Activated CD4-positive, alpha-beta T cell treated with anti-CD3 and anti-CD28 coated beads, Interleukin-2, amount 50 U/mL, for 4 hours (primary cell): ENCODE data around the gene CFAP300.

Experiments
- DNase-seq, 2 experiments: peaks; one replicate each; pipeline ENCODE4 v3.0.0-alpha.2; 2020

Gene CFAP300

DNA sequence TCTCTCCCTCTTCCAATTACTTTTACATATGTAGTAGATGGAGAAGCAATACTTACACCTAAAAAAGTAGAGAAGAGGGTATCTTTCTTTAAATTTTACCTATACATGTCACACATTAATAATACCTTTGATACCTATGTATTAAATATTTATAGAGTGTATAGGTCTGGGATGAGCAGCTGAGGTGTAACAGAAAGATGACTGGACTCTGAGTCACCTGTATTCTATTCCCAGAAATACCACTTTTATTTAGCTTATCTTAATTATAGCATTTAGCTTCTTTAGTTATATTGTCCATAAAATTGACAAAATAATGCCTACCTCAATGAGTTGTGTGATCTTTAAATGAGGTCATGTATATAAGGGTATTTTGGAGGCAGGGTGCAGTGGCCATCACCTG lies 32.4 kb downstream of the CFAP300 start:
- no peak for DNase-seq

- DNase-seq = no peak
These were observed 34.1 kb downstream of the CFAP300 start for GRCh38 chr11:102081313-102081712.

DNA sequence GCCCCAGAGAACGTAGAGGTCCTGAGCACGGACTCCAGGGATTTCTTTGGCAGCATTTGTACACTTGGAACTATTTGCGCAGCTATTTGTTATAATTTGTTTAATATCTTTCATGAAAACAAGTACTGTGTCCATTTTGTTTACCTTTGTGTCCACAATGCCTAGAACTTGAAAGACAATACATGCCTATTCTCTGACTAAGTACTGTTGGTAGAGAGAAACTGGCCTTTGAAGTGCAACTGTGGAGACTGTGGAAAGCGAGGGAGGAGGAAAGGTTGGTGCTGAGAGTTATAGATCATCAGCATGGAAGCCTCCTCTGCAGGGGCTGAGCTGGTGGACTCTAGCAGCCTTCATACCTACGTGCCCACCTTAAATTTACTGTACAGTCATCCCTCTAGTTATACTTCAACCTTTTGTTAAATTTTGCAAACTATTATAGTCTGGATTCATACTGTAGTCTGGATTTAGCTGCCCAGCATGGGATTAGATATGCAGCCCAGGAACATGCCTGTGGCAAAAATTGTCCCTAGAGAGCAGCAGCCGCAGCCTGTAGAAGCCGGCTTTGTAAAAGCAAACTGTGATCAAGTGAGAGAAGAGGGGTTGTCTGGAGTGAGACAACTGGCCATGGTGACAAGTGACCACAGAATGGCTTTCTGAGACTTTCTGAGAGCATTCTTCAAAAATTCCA lies 38.8 kb downstream of the CFAP300 start:
- DNase-seq = no peak

- no peak for DNase-seq
These were observed 49.9 kb downstream of the CFAP300 start for GRCh38 chr11:102097186-102097585.

DNA sequence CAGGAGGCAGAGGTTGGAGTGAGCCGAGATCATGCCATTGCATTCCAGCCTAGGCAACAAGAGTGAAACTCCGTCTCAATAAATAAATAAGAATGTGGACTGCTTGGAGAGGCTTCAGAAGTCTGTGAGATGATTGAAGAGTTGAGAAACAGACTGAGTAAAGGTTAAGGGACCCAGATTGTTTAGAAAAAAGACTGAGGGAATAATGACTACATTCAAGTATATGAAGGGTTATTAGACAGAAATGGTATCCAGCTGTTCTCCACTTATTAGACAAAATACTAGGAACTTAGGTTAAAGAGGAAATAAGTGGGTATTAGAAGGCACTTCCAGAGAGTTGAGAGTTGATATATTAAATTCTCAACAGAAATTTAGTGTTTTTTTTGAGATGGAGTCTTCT lies 52.5 kb downstream of the CFAP300 start:
- DNase-seq = no peak

- DNase-seq = no peak
These were observed 61.6 kb downstream of the CFAP300 start for GRCh38 chr11:102108734-102109440.

- DNase-seq = peak; percentile 47 to 59
These were observed 62.9 kb downstream of the CFAP300 start, which contains the start of gene YAP1 for GRCh38 chr11:102109896-102110760. TSS of gene YAP1 (plus strand) at chr11:102110447. CDS start at chr11:102110849, 402 bp downstream.

DNA sequence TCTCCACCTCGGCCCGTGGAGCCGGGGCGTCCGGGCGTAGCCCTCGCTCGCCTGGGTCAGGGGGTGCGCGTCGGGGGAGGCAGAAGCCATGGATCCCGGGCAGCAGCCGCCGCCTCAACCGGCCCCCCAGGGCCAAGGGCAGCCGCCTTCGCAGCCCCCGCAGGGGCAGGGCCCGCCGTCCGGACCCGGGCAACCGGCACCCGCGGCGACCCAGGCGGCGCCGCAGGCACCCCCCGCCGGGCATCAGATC lies 63.4 kb downstream of the CFAP300 start:
- no peak for DNase-seq

DNA sequence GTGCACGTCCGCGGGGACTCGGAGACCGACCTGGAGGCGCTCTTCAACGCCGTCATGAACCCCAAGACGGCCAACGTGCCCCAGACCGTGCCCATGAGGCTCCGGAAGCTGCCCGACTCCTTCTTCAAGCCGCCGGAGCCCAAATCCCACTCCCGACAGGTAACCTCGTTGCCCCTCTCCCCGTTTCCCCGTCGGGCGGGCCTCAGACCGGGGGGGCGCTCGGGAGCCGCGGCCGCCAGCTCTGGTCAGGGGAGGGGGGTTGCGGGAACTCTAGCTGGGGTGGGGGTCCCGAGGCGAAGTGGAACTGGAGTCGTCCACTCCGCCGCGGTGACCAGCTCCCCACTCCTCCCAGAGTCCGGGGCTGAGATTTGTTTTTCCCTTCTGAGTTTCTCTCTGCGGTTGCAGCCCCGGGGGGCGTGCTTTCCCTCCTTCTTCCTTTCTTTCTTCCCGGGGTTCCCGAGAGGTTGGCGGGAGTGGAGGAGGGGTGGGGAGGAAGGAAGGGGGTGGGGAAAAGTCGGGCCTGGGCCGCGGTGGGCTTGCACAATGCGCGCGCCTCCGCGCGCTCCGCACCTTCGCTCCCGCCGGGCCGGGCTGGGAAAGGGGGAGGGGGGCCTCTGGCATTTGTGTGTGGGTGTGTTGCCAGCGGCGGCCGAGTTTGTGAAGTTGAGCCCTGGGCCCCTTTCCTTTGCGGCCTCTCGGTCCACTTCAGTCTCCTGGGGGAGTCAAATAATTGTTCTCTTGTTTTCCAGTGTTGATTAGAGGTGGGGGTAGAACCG lies 64.0 kb downstream of the CFAP300 start:
- DNase-seq = peak in 1 of 2 experiments; percentile 2

- DNase-seq = peak in 1 of 2 experiments; percentile 7
These were observed 64.7 kb downstream of the CFAP300 start for GRCh38 chr11:102111787-102112508.

DNA sequence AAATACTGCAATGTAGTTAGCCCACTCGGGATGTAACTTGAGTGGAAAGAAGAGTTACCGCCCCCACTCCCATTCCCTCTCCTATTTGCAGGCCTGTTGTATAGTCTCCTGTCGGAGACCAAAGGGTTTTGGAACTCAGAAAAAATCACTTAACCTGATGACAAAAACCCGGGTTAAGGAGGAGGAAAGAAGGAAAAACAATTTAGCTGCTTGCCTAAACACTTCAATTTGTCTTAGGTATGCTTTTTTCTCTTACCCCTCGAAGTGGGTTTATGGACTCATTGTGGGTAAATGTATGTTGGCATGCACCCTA lies 65.2 kb downstream of the CFAP300 start:
- no peak for DNase-seq

DNA sequence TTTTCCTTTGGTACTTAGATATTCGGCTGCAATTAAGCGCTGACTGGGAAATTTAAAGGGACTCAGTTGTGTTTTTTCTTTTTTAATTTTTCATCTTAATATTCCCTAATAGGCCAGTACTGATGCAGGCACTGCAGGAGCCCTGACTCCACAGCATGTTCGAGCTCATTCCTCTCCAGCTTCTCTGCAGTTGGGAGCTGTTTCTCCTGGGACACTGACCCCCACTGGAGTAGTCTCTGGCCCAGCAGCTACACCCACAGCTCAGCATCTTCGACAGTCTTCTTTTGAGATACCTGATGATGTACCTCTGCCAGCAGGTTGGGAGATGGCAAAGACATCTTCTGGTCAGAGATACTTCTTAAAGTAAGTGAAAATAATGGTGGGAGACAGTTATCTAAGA lies 66.8 kb downstream of the CFAP300 start:
- no peak for DNase-seq

DNA sequence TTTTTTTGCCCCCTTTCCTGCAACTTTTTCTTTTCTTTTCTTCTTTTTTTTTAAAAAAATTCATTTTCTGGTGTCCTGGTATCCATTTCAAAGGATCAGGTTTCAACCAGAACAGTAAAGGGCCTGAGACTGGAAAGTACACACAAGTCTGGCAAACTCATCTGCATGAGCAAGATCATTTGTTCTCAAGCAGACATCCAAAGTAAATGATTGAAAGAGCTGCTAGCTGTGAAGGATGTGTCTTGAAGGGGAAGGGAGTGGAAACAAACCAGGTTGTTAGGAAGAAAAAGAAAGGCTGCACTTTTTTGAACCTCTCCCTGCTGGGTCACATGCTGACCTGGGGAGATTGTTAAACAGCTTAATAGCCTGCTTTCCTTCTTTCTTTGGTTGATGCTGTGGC lies 68.3 kb downstream of the CFAP300 start:
- no peak for DNase-seq

DNA sequence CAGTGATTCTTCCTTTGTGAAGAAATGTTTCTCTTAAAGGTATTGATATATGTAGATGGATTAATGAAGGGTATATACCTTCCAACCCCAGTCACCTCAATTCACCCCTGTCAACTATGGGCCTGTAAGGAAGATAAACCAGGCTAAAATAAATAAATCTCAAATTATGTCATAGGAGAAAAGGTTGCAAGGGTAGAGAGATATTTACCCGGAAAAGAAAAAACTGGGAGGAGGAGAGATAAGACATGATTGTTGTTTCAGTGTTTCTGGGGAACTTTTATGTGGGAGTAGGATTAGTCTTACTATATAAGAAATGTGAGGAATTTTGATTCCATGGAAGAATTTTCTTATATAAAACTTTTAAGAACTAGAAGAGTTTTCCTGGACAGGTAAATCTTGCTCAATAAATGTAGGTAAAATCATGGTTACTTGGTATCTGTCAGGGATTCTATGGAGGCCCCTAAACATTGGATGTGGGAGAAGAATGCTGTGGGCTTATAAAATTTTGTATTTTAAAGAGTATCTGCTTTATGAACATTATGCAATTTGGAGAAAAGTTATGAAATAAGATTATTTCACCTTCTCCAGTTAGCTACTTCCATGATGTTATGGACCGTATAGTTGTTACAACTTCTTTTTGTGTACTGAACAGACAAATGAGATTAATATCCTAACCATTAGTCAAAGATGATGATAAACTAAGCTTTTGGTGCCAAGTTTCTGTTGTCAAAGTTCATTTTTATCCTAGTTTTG lies 69.4 kb downstream of the CFAP300 start:
- DNase-seq = no peak

GRCh38 chr11:102117472-102118113 lies 70.4 kb downstream of the CFAP300 start:
- no peak for DNase-seq

DNA sequence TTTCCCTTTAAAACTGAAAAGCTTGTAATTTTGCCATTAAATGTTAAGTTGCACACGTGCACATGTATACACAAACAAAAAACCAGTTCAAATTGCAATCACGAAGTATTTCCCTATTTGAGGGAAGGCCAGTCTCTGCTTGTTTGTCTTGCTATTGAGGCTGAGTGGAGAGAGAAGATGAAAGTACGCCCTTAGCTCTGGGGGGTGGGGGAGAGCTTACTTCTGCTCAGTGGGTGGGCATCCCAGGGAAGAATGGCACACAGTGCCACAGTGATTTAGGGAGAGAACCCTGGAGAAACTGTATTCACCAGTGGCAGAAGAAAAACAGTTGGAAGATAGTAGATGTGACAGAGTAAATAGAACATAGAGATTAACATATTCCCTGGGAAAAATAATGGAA lies 71.7 kb downstream of the CFAP300 start:
- DNase-seq = no peak

DNA sequence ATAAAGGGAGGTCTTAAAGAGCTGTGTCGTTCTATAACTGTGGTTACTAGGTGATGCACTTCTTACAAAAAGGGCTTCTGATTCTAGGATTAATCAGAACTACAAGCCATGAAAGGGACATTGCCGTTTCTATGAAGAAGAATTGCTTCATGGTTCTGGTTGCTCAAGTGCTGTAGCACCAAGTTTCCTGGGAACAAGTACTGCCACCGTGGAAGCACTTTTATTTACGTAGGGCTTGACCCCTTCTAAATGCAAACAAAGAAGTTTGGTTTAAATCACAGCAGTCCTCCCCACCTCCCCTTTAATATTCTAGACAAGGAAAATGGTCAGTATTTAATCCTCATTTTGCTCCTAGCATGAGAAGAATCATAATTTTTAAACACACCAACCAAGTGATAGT lies 72.8 kb downstream of the CFAP300 start:
- no peak for DNase-seq

DNA sequence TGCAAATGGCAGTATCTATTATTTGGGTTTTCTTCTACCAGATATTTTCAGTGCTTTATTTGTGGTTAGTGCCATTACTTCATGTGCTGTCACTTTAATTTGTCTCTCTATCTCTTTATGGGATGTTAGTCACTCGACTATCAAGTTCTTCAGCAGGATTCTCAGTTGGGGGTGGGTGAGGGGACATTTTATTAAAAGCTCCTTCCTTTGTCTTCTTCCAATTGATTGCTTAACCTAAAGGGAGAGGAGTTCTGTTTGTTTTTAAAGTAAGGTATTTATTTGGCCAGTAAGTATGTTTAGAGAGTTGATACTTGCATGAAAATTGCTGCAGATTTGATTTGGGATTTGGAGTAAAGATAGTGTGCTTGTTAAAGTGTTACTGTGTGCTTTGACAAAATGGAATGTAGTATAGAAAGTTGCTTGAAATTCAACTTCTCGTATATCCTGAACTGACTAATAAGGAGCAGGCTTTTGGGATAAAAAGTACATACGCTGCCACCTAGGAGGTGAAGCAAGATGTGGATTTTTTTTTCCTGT lies 73.3 kb downstream of the CFAP300 start:
- no peak for DNase-seq

DNA sequence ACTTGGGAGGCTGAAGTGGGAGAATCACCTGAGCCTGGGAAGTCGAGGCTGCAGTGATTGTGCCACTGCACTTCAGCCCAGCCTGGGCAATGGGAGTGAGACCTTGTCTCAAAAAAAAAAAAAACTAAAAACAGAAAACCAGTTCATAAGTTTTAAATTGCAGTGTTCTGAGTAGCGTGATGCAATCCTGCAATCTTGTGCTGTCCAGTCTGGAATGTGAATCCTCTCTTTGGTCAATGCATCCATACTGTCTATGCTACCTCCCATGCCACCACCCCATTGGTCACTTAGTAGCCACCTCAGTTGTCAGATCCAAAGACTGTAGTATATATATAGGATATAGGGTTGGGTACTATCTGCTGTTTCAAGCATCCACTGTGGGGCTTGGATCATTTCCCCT lies 74.1 kb downstream of the CFAP300 start:
- no peak for DNase-seq
